ENCODE data around the gene PRMT5. TPM values are rescaled to one million over a fixed set of nuclear protein-coding genes. Genes with fewer than 3 reads are reported as not detected.
"Not testable (repeated sequence)": the region's sequence is repeated elsewhere in the genome, so short reads cannot be mapped to it uniquely, and the experiment has no call there.

PRMT5 gene
- total RNA-seq, 4 donors from 2014 or later, result 57.9 to 126 (median 75.6) TPM

DNA sequence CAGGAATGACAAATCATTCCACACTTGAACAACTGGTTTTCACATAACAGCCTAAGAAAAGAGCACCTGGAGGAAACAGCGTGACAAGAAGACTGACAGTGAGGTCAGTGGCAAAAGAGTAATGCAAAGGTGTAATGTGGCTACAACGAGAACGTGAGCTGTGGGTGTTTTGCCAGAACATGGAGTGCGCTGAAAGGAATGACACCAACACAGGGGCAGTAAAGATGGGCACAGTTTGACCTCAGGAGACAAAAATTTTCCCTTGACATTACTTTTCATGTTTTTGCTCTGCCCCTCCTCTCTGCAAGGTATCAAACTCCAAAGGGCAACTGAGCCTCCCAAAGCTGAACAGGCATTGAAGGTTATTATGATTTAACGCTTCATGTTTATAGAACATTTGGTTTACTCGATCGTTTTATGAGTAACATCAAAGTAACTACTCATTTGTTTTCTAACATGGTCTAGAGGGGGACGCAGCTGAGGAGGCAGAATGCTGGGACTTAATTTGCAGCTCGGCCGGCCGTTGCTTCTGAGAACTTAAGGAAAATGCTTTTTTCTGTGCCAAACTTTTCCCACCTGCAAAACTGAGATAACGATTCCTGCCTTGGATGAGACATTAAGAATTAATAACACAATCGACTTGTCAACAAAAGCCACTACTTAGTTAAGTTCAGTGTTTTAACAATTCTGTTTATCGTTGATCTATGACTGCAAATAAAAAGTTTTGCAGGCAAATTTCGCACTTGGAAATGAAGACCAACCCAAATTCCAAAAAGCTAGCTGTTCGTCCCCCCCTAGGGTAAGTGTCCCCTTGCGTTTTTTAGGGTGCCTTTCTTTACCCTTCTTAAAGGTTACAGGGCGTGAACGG is 26.8 kb upstream of the PRMT5 start:
- TF ChIP-seq, protein P1, sequence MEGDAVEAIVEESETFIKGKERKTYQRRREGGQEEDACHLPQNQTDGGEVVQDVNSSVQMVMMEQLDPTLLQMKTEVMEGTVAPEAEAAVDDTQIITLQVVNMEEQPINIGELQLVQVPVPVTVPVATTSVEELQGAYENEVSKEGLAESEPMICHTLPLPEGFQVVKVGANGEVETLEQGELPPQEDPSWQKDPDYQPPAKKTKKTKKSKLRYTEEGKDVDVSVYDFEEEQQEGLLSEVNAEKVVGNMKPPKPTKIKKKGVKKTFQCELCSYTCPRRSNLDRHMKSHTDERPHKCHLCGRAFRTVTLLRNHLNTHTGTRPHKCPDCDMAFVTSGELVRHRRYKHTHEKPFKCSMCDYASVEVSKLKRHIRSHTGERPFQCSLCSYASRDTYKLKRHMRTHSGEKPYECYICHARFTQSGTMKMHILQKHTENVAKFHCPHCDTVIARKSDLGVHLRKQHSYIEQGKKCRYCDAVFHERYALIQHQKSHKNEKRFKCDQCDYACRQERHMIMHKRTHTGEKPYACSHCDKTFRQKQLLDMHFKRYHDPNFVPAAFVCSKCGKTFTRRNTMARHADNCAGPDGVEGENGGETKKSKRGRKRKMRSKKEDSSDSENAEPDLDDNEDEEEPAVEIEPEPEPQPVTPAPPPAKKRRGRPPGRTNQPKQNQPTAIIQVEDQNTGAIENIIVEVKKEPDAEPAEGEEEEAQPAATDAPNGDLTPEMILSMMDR (IDR thresholded peaks at IDR 0.05), result no peak
- no peak for TF ChIP-seq POLR2A (IDR thresholded peaks at IDR 0.05)
- H3K27me3 ChIP-seq, result no peaks in the 10 kb centered on the region
- intact Hi-C loops (cut with DNase I; ENCODE audit: low total_unique reads), result no loop called here

DNA sequence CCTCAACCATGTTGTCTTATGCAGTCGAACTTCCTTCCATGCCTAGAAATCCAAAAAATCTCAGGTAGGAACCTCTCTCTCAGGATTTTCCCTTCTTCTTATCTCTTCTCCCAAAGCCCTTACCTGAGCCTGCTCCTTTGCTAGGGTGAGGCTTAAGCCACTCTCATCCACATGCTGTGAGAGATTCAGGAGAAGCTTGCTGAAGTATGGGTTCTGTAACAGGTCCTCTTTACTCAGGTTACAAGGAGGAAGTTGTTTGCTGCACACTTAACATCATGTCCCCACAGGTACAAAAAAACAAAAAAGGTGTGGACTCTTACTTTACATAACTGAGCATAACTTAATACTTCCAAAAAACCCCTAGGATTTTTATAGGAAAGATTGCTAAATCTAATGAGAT is 23.2 kb upstream of the PRMT5 start:
- no peaks in the 10 kb centered on the region for H3K27me3 ChIP-seq
- intact Hi-C loops (cut with DNase I; ENCODE audit: low total_unique reads), result no loop called here
- H3K4me1 ChIP-seq, result peaks cover 0 to 4% of the 10 kb centered on the region in 2 donors
- H3K36me3 ChIP-seq, result no peaks in the 10 kb centered on the region
- no peak overlapping the region for H3K27ac ChIP-seq
- DNase-seq, result no peak
- no peaks in the 10 kb centered on the region for H3K9me3 ChIP-seq
- TF ChIP-seq, protein P1 (IDR thresholded peaks at IDR 0.05), result no peak
- TF ChIP-seq POLR2A (IDR thresholded peaks at IDR 0.05), result no peak
- H3K4me3 ChIP-seq, result no peak overlapping the region

More for the DNA sequence above, 26.8 kb upstream of the PRMT5 start:
- Histone ChIP-seq H3K4me1 (peaks cover 0 to 4% of the 10 kb centered on the region in 2 donors), H3K9me3 (no peaks in the 10 kb centered on the region), H3K4me3 (peak overlapping the region; percentile 52 to 59), H3K36me3 (no peaks in the 10 kb centered on the region), H3K27ac (peak overlapping the region; percentile 86 to 94)
- DNase-seq, result no peak

DNA sequence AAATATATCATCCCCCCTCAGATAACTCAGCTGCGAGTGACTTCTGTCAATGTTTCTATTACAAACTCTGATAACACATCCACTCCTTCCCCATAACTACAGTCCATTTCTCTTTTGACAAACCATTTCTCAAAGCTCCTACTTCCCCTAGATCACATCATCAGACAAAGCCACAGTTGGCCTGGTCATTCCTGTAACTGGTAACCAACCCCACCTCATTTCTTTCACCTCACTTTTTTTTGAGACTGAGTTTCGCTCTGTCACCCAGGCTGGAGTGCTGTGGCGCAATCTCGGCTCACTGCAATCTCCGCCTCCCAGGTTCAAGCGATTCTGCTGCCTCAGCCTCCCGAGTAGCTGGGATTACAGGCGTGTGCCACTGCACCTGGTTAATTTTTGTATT is 22.6 kb upstream of the PRMT5 start:
- H3K27ac ChIP-seq; H3K9me3 ChIP-seq; H3K4me1 ChIP-seq; DNase-seq; H3K4me3 ChIP-seq; intact Hi-C loops (cut with DNase I; ENCODE audit: low total_unique reads); H3K36me3 ChIP-seq; H3K27me3 ChIP-seq: not testable (repeated sequence)

DNA sequence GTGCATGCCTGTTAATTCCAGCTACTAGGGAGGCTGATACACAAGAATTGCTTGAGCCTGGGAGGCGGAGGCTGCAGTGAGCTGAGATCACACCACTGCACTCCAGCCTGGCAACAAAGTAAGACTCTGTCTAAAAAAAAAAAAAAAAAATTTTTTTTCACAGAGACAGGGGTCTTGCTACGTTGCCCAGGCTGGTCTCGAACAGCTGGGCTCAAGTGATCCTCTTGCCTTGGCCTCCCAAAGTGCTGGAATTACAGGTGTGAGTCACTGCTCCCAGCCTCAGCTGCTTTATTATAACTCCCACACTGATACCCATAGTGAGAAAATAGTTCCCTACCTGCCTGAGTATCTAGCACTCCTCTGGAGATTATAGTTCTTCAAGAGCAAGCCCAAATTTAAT is 16.5 kb upstream of the PRMT5 start:
- Histone ChIP-seq H3K27me3 (no peaks in the 10 kb centered on the region), H3K4me1 (no peaks in the 10 kb centered on the region), H3K27ac (no peak overlapping the region), H3K36me3 (no peaks in the 10 kb centered on the region), H3K4me3 (no peak overlapping the region), H3K9me3 (no peaks in the 10 kb centered on the region)
- intact Hi-C loops (cut with DNase I; ENCODE audit: low total_unique reads), result no loop called here
- no peak for DNase-seq
- no peak for TF ChIP-seq POLR2A (IDR thresholded peaks at IDR 0.05)
- TF ChIP-seq, protein P1 (IDR thresholded peaks at IDR 0.05), result no peak

DNA sequence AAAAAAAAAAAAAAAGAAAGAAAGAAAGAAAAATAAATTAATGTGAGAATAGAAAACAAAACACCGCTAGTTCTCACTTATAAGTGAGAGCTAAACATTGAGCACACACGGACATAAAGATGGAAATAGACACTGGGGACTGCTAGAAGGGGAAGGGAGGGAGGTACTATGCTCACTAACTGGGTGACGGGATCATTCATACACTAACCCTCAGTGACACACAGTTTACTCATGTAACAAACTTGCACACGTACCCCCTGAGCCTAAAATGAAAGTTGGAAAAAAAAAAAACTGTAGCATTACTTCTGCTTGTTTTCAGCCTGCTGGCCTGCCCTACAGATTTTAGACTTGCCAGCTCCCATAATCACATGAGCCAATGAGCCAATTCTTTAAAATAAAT is 10.5 kb upstream of the PRMT5 start:
- Histone ChIP-seq H3K4me3 (no peak overlapping the region), H3K4me1 (no peaks in the 10 kb centered on the region), H3K36me3 (no peaks in the 10 kb centered on the region), H3K27me3 (no peaks in the 10 kb centered on the region), H3K27ac (no peak overlapping the region), H3K9me3 (no peaks in the 10 kb centered on the region)
- intact Hi-C loops (cut with DNase I; ENCODE audit: low total_unique reads), result no loop called here
- TF ChIP-seq POLR2A (IDR thresholded peaks at IDR 0.05), result no peak
- TF ChIP-seq, protein P1 (IDR thresholded peaks at IDR 0.05), result no peak
- DNase-seq, result no peak
